ENCODE data around the gene PRKX.

PRKX gene

DNA sequence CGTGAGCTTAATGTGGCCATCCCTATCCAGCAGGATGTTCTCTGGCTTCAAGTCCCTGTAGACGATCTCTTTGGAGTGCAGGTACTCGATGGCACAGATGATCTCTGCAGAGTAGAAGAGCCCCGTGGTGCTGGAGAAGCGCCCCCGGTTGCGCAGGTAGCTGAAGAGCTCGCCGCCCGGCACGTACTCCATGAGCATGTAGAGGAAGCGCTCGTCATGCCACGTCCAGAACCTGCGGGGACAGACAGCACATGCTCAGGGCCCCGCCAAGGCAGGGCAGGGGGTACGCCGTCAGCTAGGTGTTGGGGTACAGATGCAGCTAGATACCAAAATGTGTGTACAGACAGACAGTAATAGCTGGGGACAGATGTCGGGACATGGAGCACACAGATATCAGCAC lies 58.3 kb downstream of the PRKX start:
- Histone ChIP-seq H3K4me2 (ENCODE audit: low read depth, low read length, poor library complexity, severe bottlenecking) (no peak overlapping the region), H2AFZ (ENCODE audit: low read depth, low read length, severe bottlenecking) (no peak overlapping the region), H4K20me1 (ENCODE audit: low read depth, low read length) (no peaks in the 10 kb centered on the region), H3K79me2 (ENCODE audit: insufficient read depth, low read length) (no peaks in the 10 kb centered on the region), H3K9me3 (ENCODE audit: insufficient read depth, low read length) (no peaks in the 10 kb centered on the region), H3K9ac (ENCODE audit: low read length) (no peak overlapping the region), H3K27me3 (ENCODE audit: low read length) (no peaks in the 10 kb centered on the region), H3K4me3 (ENCODE audit: insufficient read depth, low read length, poor library complexity, severe bottlenecking) (no peak overlapping the region), H3K36me3 (ENCODE audit: low read length) (no peaks in the 10 kb centered on the region; the same call in 1 of the 2 replicates), H3K27ac (ENCODE audit: low read depth, low read length) (no peak overlapping the region), H3F3A (ENCODE audit: insufficient read depth) (no peaks in the 10 kb centered on the region), H3K9me2 (replicated peaks; ENCODE audit: insufficient read depth, low read length) (no peaks in the 10 kb centered on the region)
- no peak for TF ChIP-seq EZH2phosphoT487 (conservative IDR thresholded peaks at IDR 0.05; ENCODE audit: low read length)
- TF ChIP-seq, protein P1, sequence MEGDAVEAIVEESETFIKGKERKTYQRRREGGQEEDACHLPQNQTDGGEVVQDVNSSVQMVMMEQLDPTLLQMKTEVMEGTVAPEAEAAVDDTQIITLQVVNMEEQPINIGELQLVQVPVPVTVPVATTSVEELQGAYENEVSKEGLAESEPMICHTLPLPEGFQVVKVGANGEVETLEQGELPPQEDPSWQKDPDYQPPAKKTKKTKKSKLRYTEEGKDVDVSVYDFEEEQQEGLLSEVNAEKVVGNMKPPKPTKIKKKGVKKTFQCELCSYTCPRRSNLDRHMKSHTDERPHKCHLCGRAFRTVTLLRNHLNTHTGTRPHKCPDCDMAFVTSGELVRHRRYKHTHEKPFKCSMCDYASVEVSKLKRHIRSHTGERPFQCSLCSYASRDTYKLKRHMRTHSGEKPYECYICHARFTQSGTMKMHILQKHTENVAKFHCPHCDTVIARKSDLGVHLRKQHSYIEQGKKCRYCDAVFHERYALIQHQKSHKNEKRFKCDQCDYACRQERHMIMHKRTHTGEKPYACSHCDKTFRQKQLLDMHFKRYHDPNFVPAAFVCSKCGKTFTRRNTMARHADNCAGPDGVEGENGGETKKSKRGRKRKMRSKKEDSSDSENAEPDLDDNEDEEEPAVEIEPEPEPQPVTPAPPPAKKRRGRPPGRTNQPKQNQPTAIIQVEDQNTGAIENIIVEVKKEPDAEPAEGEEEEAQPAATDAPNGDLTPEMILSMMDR (IDR thresholded peaks at IDR 0.05; ENCODE audit: insufficient read depth, low read length, poor library complexity, severe bottlenecking), result no peak

DNA sequence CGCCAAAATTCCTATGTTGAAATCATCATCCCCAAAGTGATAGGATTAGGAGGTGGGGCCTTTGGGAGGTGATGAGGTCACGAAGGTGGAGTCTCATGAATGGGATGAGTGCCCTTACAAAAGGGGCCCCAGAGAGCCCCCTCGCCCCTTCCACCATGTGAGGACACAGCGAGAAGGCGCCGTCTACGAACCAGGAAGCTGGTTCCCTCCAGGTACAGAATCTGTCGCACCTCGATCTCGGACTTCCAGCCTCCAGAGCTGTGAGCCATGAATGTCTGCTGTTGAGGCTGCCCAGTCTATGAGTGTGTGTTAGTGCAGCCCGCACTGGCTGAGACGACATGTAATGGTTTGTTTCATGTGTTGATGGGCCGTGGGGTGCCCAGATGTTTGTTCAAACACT lies 60.3 kb downstream of the PRKX start:
- H3K79me2 ChIP-seq (ENCODE audit: insufficient read depth, low read length), result no peaks in the 10 kb centered on the region
- H3K9me3 ChIP-seq (ENCODE audit: insufficient read depth, low read length), result no peaks in the 10 kb centered on the region
- TF ChIP-seq, protein P1 (IDR thresholded peaks at IDR 0.05; ENCODE audit: insufficient read depth, low read length, poor library complexity, severe bottlenecking), result no peak
- no peak for TF ChIP-seq EZH2phosphoT487 (conservative IDR thresholded peaks at IDR 0.05; ENCODE audit: low read length)
- H3K36me3 ChIP-seq (ENCODE audit: low read length), result no peaks in the 10 kb centered on the region; the same call in 1 of the 2 replicates
- H3K9ac ChIP-seq (ENCODE audit: low read length), result no peak overlapping the region
- no peaks in the 10 kb centered on the region for H3K27me3 ChIP-seq (ENCODE audit: low read length)
- no peaks in the 10 kb centered on the region for H3K9me2 ChIP-seq (replicated peaks; ENCODE audit: insufficient read depth, low read length)
- H3K4me2 ChIP-seq (ENCODE audit: low read depth, low read length, poor library complexity, severe bottlenecking), result no peak overlapping the region
- no peak overlapping the region for H3K4me3 ChIP-seq (ENCODE audit: insufficient read depth, low read length, poor library complexity, severe bottlenecking)
- H3K27ac ChIP-seq (ENCODE audit: low read depth, low read length), result no peak overlapping the region
- H2AFZ ChIP-seq (ENCODE audit: low read depth, low read length, severe bottlenecking), result no peak overlapping the region
- no peaks in the 10 kb centered on the region for H3F3A ChIP-seq (ENCODE audit: insufficient read depth)
- H4K20me1 ChIP-seq (ENCODE audit: low read depth, low read length), result no peaks in the 10 kb centered on the region

DNA sequence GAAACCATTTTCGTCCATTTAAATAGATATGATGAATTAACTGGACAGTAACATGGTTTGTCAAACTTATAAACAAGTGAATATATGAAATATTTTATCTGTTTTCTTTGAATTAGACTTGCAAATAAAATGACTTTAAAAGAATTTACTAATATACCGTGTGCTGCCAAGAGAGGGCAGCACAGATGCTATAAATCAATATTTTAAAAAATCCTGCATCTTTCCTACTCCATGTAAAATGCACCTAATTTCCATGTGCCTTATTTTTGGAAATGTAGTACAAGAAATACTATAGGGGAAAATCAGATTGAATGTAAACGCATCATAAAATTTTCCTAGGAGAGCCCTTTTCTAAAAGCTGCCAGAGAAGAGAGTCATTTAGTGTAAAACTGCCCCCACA lies 62.2 kb downstream of the PRKX start:
- Histone ChIP-seq H3K4me2 (ENCODE audit: low read depth, low read length, poor library complexity, severe bottlenecking) (no peak overlapping the region), H3K9me3 (ENCODE audit: insufficient read depth, low read length) (no peaks in the 10 kb centered on the region), H3K4me3 (ENCODE audit: insufficient read depth, low read length, poor library complexity, severe bottlenecking) (no peak overlapping the region), H3K79me2 (ENCODE audit: insufficient read depth, low read length) (no peaks in the 10 kb centered on the region), H3K9me2 (replicated peaks; ENCODE audit: insufficient read depth, low read length) (no peaks in the 10 kb centered on the region), H3K27me3 (ENCODE audit: low read length) (no peaks in the 10 kb centered on the region), H4K20me1 (ENCODE audit: low read depth, low read length) (no peaks in the 10 kb centered on the region), H3K27ac (ENCODE audit: low read depth, low read length) (no peak overlapping the region), H2AFZ (ENCODE audit: low read depth, low read length, severe bottlenecking) (no peak overlapping the region), H3F3A (ENCODE audit: insufficient read depth) (no peaks in the 10 kb centered on the region), H3K9ac (ENCODE audit: low read length) (no peak overlapping the region), H3K36me3 (ENCODE audit: low read length) (no peaks in the 10 kb centered on the region; the same call in 1 of the 2 replicates)
- no peak for TF ChIP-seq EZH2phosphoT487 (conservative IDR thresholded peaks at IDR 0.05; ENCODE audit: low read length)
- TF ChIP-seq, protein P1 (IDR thresholded peaks at IDR 0.05; ENCODE audit: insufficient read depth, low read length, poor library complexity, severe bottlenecking), result peak; percentile 31

Data from SU-DHL-6 (cell line).